ENCODE data around the gene KLF12.

The KLF12 gene

GRCh38 chr13:74111901-74112824, 22.0 kb downstream of the KLF12 start:
- no peak for DNase-seq
- H3K9ac ChIP-seq (ENCODE audit: low read depth, low read length), result no peak overlapping the region
- peaks cover 100% of the 10 kb centered on the region for H3K79me2 ChIP-seq (ENCODE audit: insufficient read depth, low read length)
- TF ChIP-seq EZH2 (IDR thresholded peaks at IDR 0.05; ENCODE audit: borderline replicate concordance, low read depth, low read length, severe bottlenecking) (no peak), CTCF (IDR thresholded peaks at IDR 0.05; ENCODE audit: borderline replicate concordance, extremely low read depth, low read length, poor library complexity, severe bottlenecking) (no peak)
- no peak for ATAC-seq (ENCODE audit: insufficient read depth, low read depth)
- no peak overlapping the region for H3K27ac ChIP-seq (ENCODE audit: low read length)
- H3K36me3 ChIP-seq (ENCODE audit: insufficient read depth, low read length), result peaks cover 6% of the 10 kb centered on the region
- H3K27me3 ChIP-seq (ENCODE audit: insufficient read depth, low read length, poor library complexity), result no peaks in the 10 kb centered on the region
- no peak overlapping the region for H3K4me3 ChIP-seq (ENCODE audit: low read depth in 1 of 2, low read length in 2 of 2)
- no peak overlapping the region for H2AFZ ChIP-seq (ENCODE audit: low read depth, low read length)
- H3K9me3 ChIP-seq (ENCODE audit: insufficient read depth, low read length, severe bottlenecking), result no peaks in the 10 kb centered on the region
- H3K4me2 ChIP-seq (ENCODE audit: insufficient read depth, low read length), result no peak overlapping the region
- peaks cover 11% of the 10 kb centered on the region; the same call in 1 of the 2 replicates for H3K4me1 ChIP-seq (ENCODE audit: insufficient read depth, low read length)
- H4K20me1 ChIP-seq (ENCODE audit: insufficient read depth, low read length), result peaks cover 22% of the 10 kb centered on the region

GRCh38 chr13:74111399-74111798, 22.8 kb downstream of the KLF12 start:
- no peak overlapping the region for H3K4me3 ChIP-seq (ENCODE audit: low read depth in 1 of 2, low read length in 2 of 2)
- no peak overlapping the region for H2AFZ ChIP-seq (ENCODE audit: low read depth, low read length)
- peaks cover 26% of the 10 kb centered on the region for H4K20me1 ChIP-seq (ENCODE audit: insufficient read depth, low read length)
- H3K27me3 ChIP-seq (ENCODE audit: insufficient read depth, low read length, poor library complexity), result no peaks in the 10 kb centered on the region
- no peak overlapping the region for H3K4me2 ChIP-seq (ENCODE audit: insufficient read depth, low read length)
- TF ChIP-seq EZH2 (IDR thresholded peaks at IDR 0.05; ENCODE audit: borderline replicate concordance, low read depth, low read length, severe bottlenecking) (no peak), CTCF (IDR thresholded peaks at IDR 0.05; ENCODE audit: borderline replicate concordance, extremely low read depth, low read length, poor library complexity, severe bottlenecking) (no peak)
- H3K4me1 ChIP-seq (ENCODE audit: insufficient read depth, low read length), result peaks cover 7% of the 10 kb centered on the region; the same call in 1 of the 2 replicates
- H3K27ac ChIP-seq (ENCODE audit: low read length), result no peak overlapping the region
- no peaks in the 10 kb centered on the region for H3K9me3 ChIP-seq (ENCODE audit: insufficient read depth, low read length, severe bottlenecking)
- no peak for ATAC-seq (ENCODE audit: insufficient read depth, low read depth)
- no peak overlapping the region for H3K9ac ChIP-seq (ENCODE audit: low read depth, low read length)
- DNase-seq, result no peak
- peaks cover 6% of the 10 kb centered on the region for H3K36me3 ChIP-seq (ENCODE audit: insufficient read depth, low read length)
- peaks cover 100% of the 10 kb centered on the region for H3K79me2 ChIP-seq (ENCODE audit: insufficient read depth, low read length)

GRCh38 chr13:74110053-74110452, 24.2 kb downstream of the KLF12 start:
- H3K9ac ChIP-seq (ENCODE audit: low read depth, low read length), result no peak overlapping the region
- H3K9me3 ChIP-seq (ENCODE audit: insufficient read depth, low read length, severe bottlenecking), result no peaks in the 10 kb centered on the region

More at GRCh38 chr13:74110053-74110452, 24.2 kb downstream of the KLF12 start:
- no peak overlapping the region for H3K27ac ChIP-seq (ENCODE audit: low read length)
- peaks cover 27% of the 10 kb centered on the region for H4K20me1 ChIP-seq (ENCODE audit: insufficient read depth, low read length)
- ATAC-seq (ENCODE audit: insufficient read depth, low read depth) (no peak), DNase-seq (no peak)
- no peak overlapping the region for H3K4me2 ChIP-seq (ENCODE audit: insufficient read depth, low read length)
- H3K4me3 ChIP-seq (ENCODE audit: low read depth in 1 of 2, low read length in 2 of 2), result no peak overlapping the region
- H3K36me3 ChIP-seq (ENCODE audit: insufficient read depth, low read length), result peaks cover 3% of the 10 kb centered on the region; the same call in 1 of the 2 replicates
- no peaks in the 10 kb centered on the region for H3K27me3 ChIP-seq (ENCODE audit: insufficient read depth, low read length, poor library complexity)
- TF ChIP-seq EZH2 (IDR thresholded peaks at IDR 0.05; ENCODE audit: borderline replicate concordance, low read depth, low read length, severe bottlenecking), result no peak
- no peak for TF ChIP-seq CTCF (IDR thresholded peaks at IDR 0.05; ENCODE audit: borderline replicate concordance, extremely low read depth, low read length, poor library complexity, severe bottlenecking)
- H3K4me1 ChIP-seq (ENCODE audit: insufficient read depth, low read length), result no peaks in the 10 kb centered on the region; the same call in 1 of the 2 replicates
- no peak overlapping the region for H2AFZ ChIP-seq (ENCODE audit: low read depth, low read length)
- peaks cover 100% of the 10 kb centered on the region for H3K79me2 ChIP-seq (ENCODE audit: insufficient read depth, low read length)
